SKM-1 treated with dmso at 0.1 percent for 144 hours (cell line): ENCODE results near the gene MGLL.

Experiments used
- DNase-seq: peaks from one replicate; lab custom pipeline; 2025; ENCODE audit not compliant: unreplicated experiment; lab: John Stamatoyannopoulos, UW

The MGLL gene

DNA sequence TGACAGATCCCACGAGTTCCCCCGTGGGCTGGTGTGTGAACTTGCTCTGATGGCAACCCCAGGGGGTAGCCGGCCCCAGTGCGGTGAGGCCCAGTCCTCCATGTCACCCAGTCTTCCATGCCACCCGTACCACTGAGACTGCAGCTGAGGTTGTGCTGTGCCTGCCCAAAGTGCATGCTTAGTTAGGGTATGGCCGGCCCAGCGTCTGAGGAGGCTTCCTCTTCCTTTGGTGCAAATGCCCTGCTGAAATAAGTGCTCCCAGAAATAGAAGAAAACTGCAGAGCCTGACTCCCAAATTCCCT, 31.5 kb downstream of the MGLL start:
- no peak for DNase-seq

DNA sequence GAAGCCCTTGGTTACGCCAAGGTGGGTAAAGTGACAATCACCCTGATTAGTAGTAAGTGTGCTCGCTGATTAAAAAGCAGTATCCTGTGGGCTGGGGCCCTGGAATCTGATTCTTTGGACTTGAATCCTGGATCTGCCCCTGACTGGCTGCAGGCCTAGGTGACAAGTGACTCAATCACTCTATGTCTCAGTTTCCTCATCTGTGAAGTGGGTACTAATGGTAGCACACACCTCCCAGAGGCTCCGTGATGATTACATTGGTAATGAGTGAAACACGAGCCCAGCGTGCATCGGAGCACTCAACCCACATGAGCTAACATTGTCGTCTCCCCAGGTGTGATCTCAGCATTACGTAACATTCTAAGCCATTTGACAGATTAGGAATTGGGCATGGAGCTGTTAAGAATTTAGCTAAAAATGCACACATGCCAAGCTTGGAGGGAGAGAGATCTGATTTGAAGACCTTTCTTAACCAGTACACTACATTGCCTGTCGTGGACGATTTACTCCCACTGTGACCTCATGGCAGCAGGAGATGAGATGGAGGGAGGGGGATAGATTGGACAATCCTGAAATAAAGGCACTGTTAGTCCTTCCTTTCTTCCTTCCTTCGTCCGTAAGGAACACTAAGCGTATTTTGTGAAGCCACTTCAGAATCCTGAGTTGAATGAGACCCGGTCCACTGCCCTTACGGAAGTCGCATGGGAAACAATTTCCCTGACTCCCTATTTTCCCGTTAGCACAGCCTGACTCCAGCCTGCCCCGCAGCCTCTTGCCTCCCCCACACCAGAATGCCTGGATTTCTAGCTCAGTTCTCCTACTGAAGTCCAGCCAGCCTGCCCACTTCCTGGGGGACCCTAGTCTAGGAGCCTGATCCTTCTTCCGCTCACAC, 32.1 kb downstream of the MGLL start:
- no peak for DNase-seq

GRCh38 chr3:127789051-127789450, 33.3 kb downstream of the MGLL start:
- no peak for DNase-seq

DNA sequence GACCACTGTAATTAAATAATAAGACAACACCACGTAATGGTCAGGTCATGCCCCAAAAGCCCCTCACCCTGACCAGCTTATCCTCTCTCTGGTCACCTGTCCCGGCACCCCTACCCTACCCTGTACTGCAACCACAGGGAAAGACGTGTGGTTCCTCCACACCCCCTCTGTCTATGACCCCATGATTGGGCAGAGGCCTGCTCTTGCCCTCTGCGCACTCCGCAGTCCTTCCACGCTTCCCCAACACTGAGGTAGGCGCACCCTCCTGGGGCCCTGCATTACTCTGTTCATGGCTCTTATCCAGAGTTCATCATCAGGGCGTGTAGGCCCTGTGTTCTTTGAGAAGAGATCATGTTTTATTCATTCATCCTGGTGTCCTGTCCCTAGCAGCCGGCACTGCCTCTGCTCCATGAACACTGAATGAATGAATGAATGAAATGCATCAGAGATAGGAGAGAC, 33.8 kb downstream of the MGLL start:
- DNase-seq: no peak

DNA sequence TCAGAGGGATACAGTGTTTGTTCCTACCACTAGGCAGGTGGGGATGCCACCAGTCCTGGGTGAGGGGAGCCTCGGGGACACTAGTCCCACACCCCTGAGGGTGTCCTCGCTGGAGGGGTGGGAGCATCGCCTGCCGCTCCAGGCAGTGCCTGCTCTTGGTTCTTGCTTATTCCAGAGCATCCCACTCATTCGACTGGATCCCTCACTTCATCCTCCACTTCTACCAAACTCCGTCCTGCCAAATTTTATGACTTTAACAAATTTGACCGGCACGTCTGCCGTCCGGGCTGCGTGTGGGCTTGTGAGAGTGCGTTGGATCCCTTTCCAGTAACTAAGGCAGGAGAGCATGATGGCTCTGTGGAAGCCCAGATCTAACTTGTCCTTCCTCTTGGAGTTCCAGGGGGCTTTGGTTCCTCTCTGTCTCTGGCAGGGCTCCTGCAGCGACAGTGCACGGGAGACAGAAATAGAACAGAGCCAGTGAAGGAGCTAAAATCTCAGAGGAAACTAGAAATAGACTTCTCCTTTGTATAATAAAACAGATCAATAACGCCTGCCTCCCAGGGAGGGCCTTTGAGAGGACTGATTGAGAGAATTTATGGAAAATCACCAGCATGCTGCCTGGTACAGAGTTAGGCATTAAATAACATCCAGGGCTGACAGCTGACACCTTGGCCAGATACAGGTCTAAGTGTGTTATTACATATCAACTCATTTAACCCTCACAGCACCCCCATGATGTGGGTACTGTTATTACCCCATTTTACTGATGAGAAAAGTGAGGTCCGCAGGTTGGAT, 34.5 kb downstream of the MGLL start:
- DNase-seq: no peak

DNA sequence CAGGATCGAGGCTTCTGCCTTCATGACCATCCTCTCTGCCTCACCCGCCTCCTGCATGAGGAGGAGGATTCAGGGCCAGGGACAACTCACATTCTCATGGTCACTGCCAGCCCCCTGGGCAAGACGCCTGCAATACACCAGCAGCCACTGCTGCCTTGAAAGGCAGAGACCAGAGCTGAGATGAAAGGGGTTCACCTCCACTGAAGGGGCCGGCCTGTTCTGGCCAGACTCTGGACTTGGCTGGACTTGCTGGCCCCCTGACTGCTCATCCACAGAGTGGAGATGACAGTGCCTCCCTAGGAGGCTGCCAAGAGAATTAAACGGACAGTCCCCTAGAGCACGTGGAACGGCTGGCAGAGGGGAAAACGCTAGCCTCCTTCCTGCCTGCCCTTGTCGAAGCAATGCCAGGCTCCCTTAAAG, 35.2 kb downstream of the MGLL start:
- no peak for DNase-seq

DNA sequence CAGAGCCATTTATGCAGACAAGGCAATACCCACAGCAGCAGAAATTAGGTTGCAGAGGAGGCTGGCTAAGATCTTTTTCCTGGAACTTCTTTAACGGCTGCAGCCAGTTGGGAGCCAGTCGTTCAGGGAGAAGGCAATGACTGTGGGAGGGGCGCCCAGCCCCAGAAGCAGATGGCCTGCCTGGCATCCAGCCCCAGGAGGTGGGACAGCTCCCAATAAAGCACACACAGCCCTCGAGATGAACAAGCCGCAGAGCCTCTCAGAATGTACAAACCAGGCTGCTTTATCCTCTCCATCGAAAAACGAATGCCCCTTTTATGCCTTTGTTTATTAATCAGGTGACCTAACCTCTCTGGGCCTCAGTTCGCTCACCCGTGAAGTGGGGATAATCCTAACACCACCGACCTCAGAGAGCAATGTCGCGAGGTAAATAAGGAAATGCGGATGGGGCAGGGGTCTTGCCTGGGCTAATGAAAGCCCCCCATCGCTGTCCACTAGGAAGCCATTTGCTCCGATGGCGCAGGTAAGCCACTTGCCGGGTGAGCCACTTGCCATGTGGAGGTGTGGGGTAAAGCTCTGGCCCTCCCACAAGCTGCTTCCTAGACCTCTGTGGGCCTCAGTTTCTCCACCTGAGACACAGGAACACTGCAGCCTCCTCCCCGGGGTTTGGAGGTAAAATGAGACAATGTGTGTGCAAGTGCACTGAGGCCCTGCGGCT, 35.8 kb downstream of the MGLL start:
- DNase-seq: no peak

DNA sequence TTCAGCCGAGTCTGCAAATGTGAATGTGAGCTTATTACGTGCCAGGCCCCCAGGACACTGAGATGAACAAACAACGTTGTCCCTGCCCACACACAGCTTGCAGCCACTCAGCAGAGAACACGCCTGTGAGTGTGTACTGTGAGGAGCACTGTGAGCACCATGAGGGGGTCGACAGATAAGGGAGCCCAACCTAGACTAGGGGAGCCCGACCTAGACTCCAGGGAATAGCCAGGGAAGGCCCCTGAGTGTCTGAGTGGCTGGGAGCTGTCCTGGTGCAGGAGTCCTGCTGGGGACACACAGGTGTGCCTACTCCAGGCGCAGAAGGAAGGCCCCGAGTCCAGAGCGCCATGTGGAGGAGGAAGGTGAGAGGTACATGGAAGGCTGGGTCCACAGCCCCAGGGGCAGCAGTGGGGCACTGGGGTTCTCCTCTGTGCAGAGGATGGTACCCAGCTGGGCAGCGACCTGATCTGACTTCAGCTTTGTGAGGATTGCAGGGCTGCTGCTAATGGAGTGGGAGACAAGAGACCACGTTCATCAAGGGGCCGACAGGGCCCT, 36.5 kb downstream of the MGLL start:
- no peak for DNase-seq

- no peak for DNase-seq
Measured at GRCh38 chr3:127784865-127785710, 37.2 kb downstream of the MGLL start.

DNA sequence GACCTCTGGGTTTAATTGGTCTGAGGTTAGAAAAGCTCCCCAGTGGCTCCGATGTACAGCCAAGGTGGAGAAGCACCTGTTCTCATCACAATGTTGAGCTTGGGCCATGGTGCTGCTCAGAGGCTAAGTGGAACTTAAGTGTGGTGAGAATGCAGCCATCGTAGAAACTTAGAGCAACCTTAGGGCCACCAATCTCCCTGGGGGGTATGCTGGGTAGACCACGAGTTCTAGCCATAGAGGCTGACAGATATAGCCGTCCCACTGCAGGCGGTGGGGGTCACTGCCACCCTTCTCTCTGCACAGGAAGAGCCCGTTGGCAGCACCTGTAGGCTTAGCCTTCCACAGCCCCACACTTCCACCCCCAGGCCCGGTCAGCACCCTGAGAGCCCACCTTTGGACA, 38.0 kb downstream of the MGLL start:
- no peak for DNase-seq

- no peak for DNase-seq
Measured at GRCh38 chr3:127783642-127784160, 38.6 kb downstream of the MGLL start.

DNA sequence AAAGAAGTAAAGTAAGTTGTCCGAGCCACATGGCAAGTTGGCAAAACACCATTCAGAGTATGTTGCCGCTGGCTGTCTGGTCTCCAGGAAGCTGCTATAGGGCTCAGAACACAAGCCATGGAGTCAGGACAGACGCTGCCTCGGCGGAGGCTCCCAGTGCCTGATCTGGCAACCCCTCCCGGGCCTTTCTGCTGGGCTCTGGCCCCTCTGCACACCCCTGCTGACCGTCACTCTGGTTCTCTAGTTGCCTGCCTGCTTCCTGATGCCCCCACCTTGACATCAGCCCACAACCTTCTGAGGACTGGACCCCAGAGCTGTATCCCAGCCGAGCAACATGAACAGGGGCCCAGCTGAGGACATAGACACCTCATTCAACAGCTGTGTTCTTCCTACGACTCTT, 39.1 kb downstream of the MGLL start:
- no peak for DNase-seq

- no peak for DNase-seq
Measured at GRCh38 chr3:127781411-127782001, 40.8 kb downstream of the MGLL start.

GRCh38 chr3:127780536-127781400, 41.5 kb downstream of the MGLL start:
- DNase-seq: peak; percentile 9

GRCh38 chr3:127779747-127780146, 42.6 kb downstream of the MGLL start:
- peak; percentile 42 for DNase-seq

GRCh38 chr3:127777921-127778656, 44.2 kb downstream of the MGLL start:
- no peak for DNase-seq

DNA sequence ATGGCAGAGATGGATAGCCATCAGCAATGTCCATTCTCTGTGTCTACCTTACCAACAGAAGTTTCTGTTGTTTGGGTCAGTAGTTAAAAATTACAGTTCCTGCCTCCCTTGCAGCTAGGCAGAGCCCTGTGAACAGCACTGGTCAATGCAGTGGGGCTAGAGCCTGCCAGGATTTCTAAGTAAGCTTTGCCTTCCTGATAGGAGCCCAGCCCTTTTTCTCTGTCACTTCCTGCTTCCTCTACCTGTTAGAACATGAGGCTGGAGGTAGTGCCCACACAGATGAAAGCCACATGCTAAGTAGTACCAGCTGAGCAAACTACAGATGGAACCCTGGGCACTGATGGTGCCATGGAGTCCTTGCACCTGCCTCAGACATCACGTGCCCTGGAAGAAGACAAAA, 45.0 kb downstream of the MGLL start:
- DNase-seq: no peak

DNA sequence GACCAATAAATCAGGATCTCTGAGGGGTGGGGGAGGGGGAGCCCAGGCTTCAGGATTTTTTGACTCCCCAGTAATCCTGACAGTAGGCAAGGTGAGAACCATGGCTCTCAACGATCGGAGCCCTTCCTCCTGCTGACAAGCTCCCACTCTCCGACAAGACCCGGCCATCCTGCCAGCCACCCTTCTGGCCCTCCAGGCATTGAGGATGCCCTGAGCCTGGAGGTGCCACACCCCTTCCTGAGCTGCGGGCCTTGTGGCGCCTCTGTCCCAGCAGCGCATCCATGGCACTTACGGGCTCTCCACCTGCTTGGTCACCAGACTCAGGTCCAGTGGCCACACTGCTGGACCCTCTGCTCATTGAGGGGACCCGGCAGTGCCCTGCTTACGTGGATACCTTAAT, 46.0 kb downstream of the MGLL start:
- DNase-seq: no peak
